Neural progenitor cell (in vitro differentiated cells): ENCODE results near the gene NRP1. TPM values are rescaled to one million over a fixed set of nuclear protein-coding genes. Genes with fewer than 3 reads are reported as not detected.
"Not testable (repeated sequence)": the region's sequence is repeated elsewhere in the genome, so short reads cannot be mapped to it uniquely, and the experiment has no call there.

Experiments
- DNase-seq: peaks from one replicate; pipeline ENCODE4 v3.0.0-alpha.2; 2016; ENCODE audit warnings: low spot score
- H2AFZ ChIP-seq: fragments of 200-600 bp; sonication (generic); replicated peaks from 2 replicates; pipeline ENCODE4 v1.6.1; 2016; ENCODE audit warnings: antibody characterized with exemption
- H3F3A ChIP-seq: fragments of 200-600 bp; sonication (generic); 2 replicates; pipeline ENCODE4 v1.6.1; 2016; ENCODE audit warnings: antibody characterized with exemption, low read depth
- H3K27ac ChIP-seq: fragments of 200-600 bp; sonication (generic); 2 replicates; pipeline ENCODE4 v1.5.1; 2016; ENCODE audit warnings: mild to moderate bottlenecking
- H3K27me3 ChIP-seq: fragments of 200-600 bp; sonication (generic); 2 replicates; pipeline ENCODE4 v1.6.1; 2016; ENCODE audit warnings: mild to moderate bottlenecking, moderate library complexity
- H3K36me3 ChIP-seq: fragments of 200-600 bp; sonication (generic); 2 replicates; pipeline ENCODE4 v1.5.1; 2016
- H3K4me1 ChIP-seq: fragments of 200-600 bp; sonication (generic); 2 replicates; pipeline ENCODE4 v1.6.1; 2016; ENCODE audit warnings: mixed run types
- H3K4me2 ChIP-seq: fragments of 200-600 bp; sonication (generic); 2 replicates; pipeline ENCODE4 v1.6.1; 2016
- H3K4me3 ChIP-seq: fragments of 200-600 bp; sonication (generic); 2 replicates; pipeline ENCODE4 v1.5.1; 2016
- H3K79me2 ChIP-seq: fragments of 200-600 bp; sonication (generic); 2 replicates; pipeline ENCODE4 v1.6.1; 2016; ENCODE audit warnings: low read depth
- H3K9ac ChIP-seq: fragments of 200-600 bp; sonication (generic); 2 replicates; pipeline ENCODE4 v1.6.1; 2016
- H3K9me3 ChIP-seq: fragments of 200-600 bp; sonication (generic); 2 replicates; pipeline ENCODE4 v1.5.1; 2016; ENCODE audit warnings: low read depth
- H4K20me1 ChIP-seq: fragments of 200-600 bp; sonication (generic); 2 replicates; pipeline ENCODE4 v1.6.1; 2016; ENCODE audit warnings: low read depth
- H3K27ac Mint-ChIP-seq: 3 replicates; pipeline ENCODE4 v1.8.0; 2021; ENCODE audit warnings: mixed read lengths
- H3K27me3 Mint-ChIP-seq: 2 replicates; pipeline ENCODE4 v1.8.0; 2022; ENCODE audit warnings: low read depth, mild to moderate bottlenecking, inconsistent platforms, moderate library complexity, mixed read lengths; ENCODE audit not compliant: insufficient read depth
- H3K36me3 Mint-ChIP-seq: 3 replicates; pipeline ENCODE4 v1.8.0; 2021; ENCODE audit warnings: mixed read lengths
- H3K4me1 Mint-ChIP-seq: 3 replicates; pipeline ENCODE4 v1.8.0; 2021; ENCODE audit warnings: mixed read lengths
- H3K4me3 Mint-ChIP-seq: 3 replicates; pipeline ENCODE4 v1.8.0; 2021; ENCODE audit warnings: mild to moderate bottlenecking, moderate library complexity, mixed read lengths
- H3K9me3 Mint-ChIP-seq: 3 replicates; pipeline ENCODE4 v1.8.0; 2020; ENCODE audit warnings: mixed read lengths
- EZH2 ChIP-seq: fragments of 200-600 bp; sonication (generic); IDR thresholded peaks from 2 replicates; pipeline ENCODE4 v1.6.1; 2017; ENCODE audit warnings: antibody characterized with exemption, mild to moderate bottlenecking, moderate library complexity
- EZH2phosphoT487 ChIP-seq: fragments of 200-600 bp; sonication (generic); IDR thresholded peaks from 2 replicates; pipeline ENCODE4 v1.6.1; 2017; ENCODE audit warnings: antibody characterized with exemption
- total RNA-seq: library from RNA; depleted of rRNA; stranded (reverse); fragments of >200 nt; gene quantifications from 2 replicates; pipeline ENCODE4 v1.2.3, GENCODE V29; 2015; ENCODE audit warnings: low replicate concordance
- TF ChIP-seq, protein P1 (sequence below): fragments of 200-600 bp; sonication (generic); IDR thresholded peaks from 2 replicates; pipeline ENCODE4 v1.5.1; 2017; ENCODE audit warnings: antibody characterized with exemption, mild to moderate bottlenecking

Gene NRP1
- total RNA-seq, 1 donor from 2014 or later = 1.9 TPM

DNA sequence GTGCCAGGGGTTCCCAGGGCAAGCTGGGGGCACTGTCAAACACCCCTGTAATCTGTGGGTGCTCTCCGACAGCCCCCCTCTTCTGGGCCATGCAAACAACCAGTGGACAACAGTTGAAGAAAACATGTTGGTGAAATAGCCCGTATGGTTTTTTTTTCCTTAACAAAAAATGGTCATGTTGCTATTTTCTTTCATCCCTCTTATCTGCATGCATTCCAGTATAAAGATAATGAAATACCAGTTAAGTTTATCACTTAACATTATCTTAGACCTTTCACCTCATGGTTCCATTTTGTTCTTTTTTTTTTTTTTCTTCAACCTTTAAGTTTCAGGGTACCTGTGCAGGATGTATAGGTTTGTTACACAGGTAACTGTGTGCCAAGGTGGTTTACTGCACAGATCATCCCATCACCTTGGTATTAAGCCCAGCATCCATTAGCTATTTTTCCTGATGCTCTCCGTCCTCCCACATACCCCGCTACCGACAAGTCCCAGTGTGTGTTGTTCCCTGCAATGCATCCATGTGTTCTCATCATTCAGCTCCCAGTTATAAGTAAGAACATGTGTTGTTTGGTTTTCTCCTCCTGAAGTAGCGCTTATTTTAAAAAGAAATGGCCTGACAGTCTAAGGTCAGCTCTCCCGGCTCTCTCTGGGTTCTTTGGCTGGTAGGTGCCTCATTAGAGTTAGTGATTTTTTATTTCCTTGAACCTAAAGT, 110.1 kb downstream of the NRP1 start:
- Mint-ChIP-seq H3K4me1 (peaks cover 6% of the 10 kb centered on the region), H3K4me3 (no peak overlapping the region)

GRCh38 chr10:33223326-33224000, 111.0 kb downstream of the NRP1 start:
- Histone ChIP-seq H3K4me2 (no peak overlapping the region), H3K4me3 (no peak overlapping the region), H3K27me3 (no peaks in the 10 kb centered on the region), H3K27ac (no peak overlapping the region), H3K79me2 (no peaks in the 10 kb centered on the region), H3K4me1 (no peaks in the 10 kb centered on the region), H3K9me3 (no peaks in the 10 kb centered on the region), H3F3A (no peaks in the 10 kb centered on the region), H4K20me1 (no peaks in the 10 kb centered on the region), H3K36me3 (no peaks in the 10 kb centered on the region), H2AFZ (no peak overlapping the region), H3K9ac (no peak overlapping the region)
- no peak overlapping the region for H3K4me3 Mint-ChIP-seq
- TF ChIP-seq EZH2 = no peak
- TF ChIP-seq EZH2phosphoT487 = no peak
- TF ChIP-seq, protein P1, sequence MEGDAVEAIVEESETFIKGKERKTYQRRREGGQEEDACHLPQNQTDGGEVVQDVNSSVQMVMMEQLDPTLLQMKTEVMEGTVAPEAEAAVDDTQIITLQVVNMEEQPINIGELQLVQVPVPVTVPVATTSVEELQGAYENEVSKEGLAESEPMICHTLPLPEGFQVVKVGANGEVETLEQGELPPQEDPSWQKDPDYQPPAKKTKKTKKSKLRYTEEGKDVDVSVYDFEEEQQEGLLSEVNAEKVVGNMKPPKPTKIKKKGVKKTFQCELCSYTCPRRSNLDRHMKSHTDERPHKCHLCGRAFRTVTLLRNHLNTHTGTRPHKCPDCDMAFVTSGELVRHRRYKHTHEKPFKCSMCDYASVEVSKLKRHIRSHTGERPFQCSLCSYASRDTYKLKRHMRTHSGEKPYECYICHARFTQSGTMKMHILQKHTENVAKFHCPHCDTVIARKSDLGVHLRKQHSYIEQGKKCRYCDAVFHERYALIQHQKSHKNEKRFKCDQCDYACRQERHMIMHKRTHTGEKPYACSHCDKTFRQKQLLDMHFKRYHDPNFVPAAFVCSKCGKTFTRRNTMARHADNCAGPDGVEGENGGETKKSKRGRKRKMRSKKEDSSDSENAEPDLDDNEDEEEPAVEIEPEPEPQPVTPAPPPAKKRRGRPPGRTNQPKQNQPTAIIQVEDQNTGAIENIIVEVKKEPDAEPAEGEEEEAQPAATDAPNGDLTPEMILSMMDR = no peak
- peaks cover 49% of the 10 kb centered on the region for H3K36me3 Mint-ChIP-seq
- H3K27ac Mint-ChIP-seq = no peak overlapping the region
- no peaks in the 10 kb centered on the region for H3K27me3 Mint-ChIP-seq
- H3K9me3 Mint-ChIP-seq = no peaks in the 10 kb centered on the region
- DNase-seq = no peak
- no peaks in the 10 kb centered on the region for H3K4me1 Mint-ChIP-seq

More for the DNA sequence above, 110.1 kb downstream of the NRP1 start:
- Histone ChIP-seq H3K4me3 (no peak overlapping the region), H3K27ac (no peak overlapping the region), H4K20me1 (no peaks in the 10 kb centered on the region), H3K4me1 (no peaks in the 10 kb centered on the region), H2AFZ (no peak overlapping the region), H3K4me2 (no peak overlapping the region), H3F3A (no peaks in the 10 kb centered on the region), H3K9ac (no peak overlapping the region), H3K79me2 (no peaks in the 10 kb centered on the region), H3K27me3 (no peaks in the 10 kb centered on the region), H3K9me3 (no peaks in the 10 kb centered on the region), H3K36me3 (no peaks in the 10 kb centered on the region)
- Mint-ChIP-seq H3K9me3 (no peaks in the 10 kb centered on the region), H3K36me3 (peaks cover 45% of the 10 kb centered on the region), H3K27me3 (no peaks in the 10 kb centered on the region), H3K27ac (no peak overlapping the region)
- TF ChIP-seq EZH2phosphoT487 = no peak
- TF ChIP-seq EZH2 = no peak
- TF ChIP-seq, protein P1 = no peak
- no peak for DNase-seq

DNA sequence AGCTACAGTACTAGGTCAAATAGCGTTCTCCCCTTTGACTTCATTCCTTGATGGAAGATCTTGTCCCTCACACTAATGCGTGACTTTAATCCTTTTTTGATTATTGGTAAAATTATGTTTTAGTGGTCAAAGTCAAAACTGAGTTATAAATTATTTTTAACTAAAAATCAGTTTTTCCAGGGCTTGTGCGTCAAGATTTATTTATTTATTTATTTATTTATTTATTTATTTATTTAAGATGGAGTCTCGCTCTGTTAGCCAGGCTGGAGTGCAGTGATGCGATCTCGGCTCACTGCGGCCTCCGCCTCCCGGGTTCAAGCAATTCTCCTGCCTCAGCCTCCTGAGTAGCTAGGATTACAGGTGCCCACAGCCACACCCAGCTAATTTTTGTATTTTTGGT, 112.2 kb downstream of the NRP1 start:
- not testable (repeated sequence) for H2AFZ ChIP-seq, DNase-seq, H4K20me1 ChIP-seq, H3K4me1 ChIP-seq, H3K4me3 Mint-ChIP-seq, H3K27ac Mint-ChIP-seq, H3K4me3 ChIP-seq, H3K4me1 Mint-ChIP-seq, H3K9ac ChIP-seq, H3K27ac ChIP-seq, H3K27me3 ChIP-seq, H3K36me3 ChIP-seq, H3K27me3 Mint-ChIP-seq, H3K9me3 Mint-ChIP-seq, H3F3A ChIP-seq, H3K9me3 ChIP-seq, H3K4me2 ChIP-seq, H3K79me2 ChIP-seq
- peaks cover 51% of the 10 kb centered on the region for H3K36me3 Mint-ChIP-seq

DNA sequence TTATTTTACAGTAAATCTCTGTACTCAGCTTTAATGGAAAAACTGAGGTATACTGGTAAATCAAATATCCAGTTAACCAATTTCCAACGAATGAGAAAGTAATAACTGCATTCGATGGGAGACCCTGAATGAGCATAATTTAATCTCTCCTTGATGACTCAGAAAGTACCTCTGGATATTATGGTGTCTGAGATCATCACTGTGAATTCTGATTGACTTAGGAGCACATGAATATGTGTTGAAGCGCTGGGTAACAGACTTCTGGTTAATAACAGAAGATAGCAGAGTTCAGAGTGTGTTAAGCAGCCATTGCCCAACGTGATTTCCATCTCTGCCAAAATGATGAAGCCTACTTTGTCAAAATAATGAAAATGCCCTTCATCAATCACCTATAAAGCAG, 116.6 kb downstream of the NRP1 start:
- Histone ChIP-seq H3F3A (no peaks in the 10 kb centered on the region), H3K4me2 (no peak overlapping the region), H2AFZ (no peak overlapping the region), H3K79me2 (no peaks in the 10 kb centered on the region), H3K36me3 (no peaks in the 10 kb centered on the region), H3K27ac (no peak overlapping the region), H4K20me1 (no peaks in the 10 kb centered on the region), H3K9me3 (no peaks in the 10 kb centered on the region), H3K27me3 (no peaks in the 10 kb centered on the region), H3K4me1 (no peaks in the 10 kb centered on the region), H3K9ac (no peak overlapping the region), H3K4me3 (no peak overlapping the region)
- H3K27ac Mint-ChIP-seq = no peak overlapping the region
- no peak overlapping the region for H3K4me3 Mint-ChIP-seq
- no peaks in the 10 kb centered on the region for H3K4me1 Mint-ChIP-seq
- TF ChIP-seq, protein P1 = no peak
- TF ChIP-seq EZH2 (no peak), EZH2phosphoT487 (no peak)
- peaks cover 39% of the 10 kb centered on the region for H3K36me3 Mint-ChIP-seq
- H3K9me3 Mint-ChIP-seq = no peaks in the 10 kb centered on the region
- peaks cover 2% of the 10 kb centered on the region for H3K27me3 Mint-ChIP-seq
- no peak for DNase-seq
